HG03354 (cell line): ENCODE measurements around the gene DOCK4.
"Not testable (repeated sequence)": the region's sequence is repeated elsewhere in the genome, so short reads cannot be mapped to it uniquely, and the experiment has no call there.

Experiments
- ATAC-seq: cut with Tn5 transposase; IDR thresholded peaks from one replicate; pipeline ENCODE4 v1.9.1; 2021; ENCODE audit warnings: mild to moderate bottlenecking; ENCODE audit not compliant: unreplicated experiment, poor library complexity, severe bottlenecking

Gene DOCK4

GRCh38 chr7:111942450-111943081 lies 263.6 kb downstream of the DOCK4 start:
- ATAC-seq, result no peak

GRCh38 chr7:111937163-111937562 lies 269.0 kb downstream of the DOCK4 start:
- no peak for ATAC-seq

- no peak for ATAC-seq
These were observed 272.6 kb downstream of the DOCK4 start for GRCh38 chr7:111933609-111934008.

GRCh38 chr7:111931958-111932357 lies 274.2 kb downstream of the DOCK4 start:
- ATAC-seq, result no peak

- ATAC-seq, result no peak
These were observed 275.1 kb downstream of the DOCK4 start for GRCh38 chr7:111931016-111931517.

- no peak for ATAC-seq
These were observed 276.9 kb downstream of the DOCK4 start for GRCh38 chr7:111929264-111929663.

GRCh38 chr7:111927353-111928019 lies 278.7 kb downstream of the DOCK4 start:
- no peak for ATAC-seq

GRCh38 chr7:111920329-111920728 lies 285.9 kb downstream of the DOCK4 start:
- no peak for ATAC-seq

GRCh38 chr7:111919631-111920179 lies 286.5 kb downstream of the DOCK4 start:
- no peak for ATAC-seq

- no peak for ATAC-seq
These were observed 287.0 kb downstream of the DOCK4 start for GRCh38 chr7:111919164-111919563.

GRCh38 chr7:111918461-111918860 lies 287.7 kb downstream of the DOCK4 start:
- ATAC-seq, result no peak

- not testable (repeated sequence) for ATAC-seq
These were observed 288.8 kb downstream of the DOCK4 start for GRCh38 chr7:111917404-111917803.

GRCh38 chr7:111914291-111914690 lies 291.9 kb downstream of the DOCK4 start:
- ATAC-seq, result no peak

GRCh38 chr7:111911166-111911961 lies 294.8 kb downstream of the DOCK4 start:
- no peak for ATAC-seq

GRCh38 chr7:111910656-111911055 lies 295.5 kb downstream of the DOCK4 start:
- ATAC-seq, result no peak

GRCh38 chr7:111908673-111909072 lies 297.5 kb downstream of the DOCK4 start:
- not testable (repeated sequence) for ATAC-seq

- ATAC-seq, result no peak
These were observed 302.4 kb downstream of the DOCK4 start for GRCh38 chr7:111903797-111904196.

- ATAC-seq, result no peak
These were observed 303.2 kb downstream of the DOCK4 start for GRCh38 chr7:111903016-111903415.

- ATAC-seq, result no peak
These were observed 305.9 kb downstream of the DOCK4 start for GRCh38 chr7:111900283-111900682.

- no peak for ATAC-seq
These were observed 311.1 kb downstream of the DOCK4 start for GRCh38 chr7:111895049-111895448.
